SIG-M5 (cell line): ENCODE data around the gene EPS15.

ENCODE experiments used
- DNase-seq: peaks from one replicate; lab custom pipeline; 2025; lab: John Stamatoyannopoulos, UW

Gene EPS15

DNA sequence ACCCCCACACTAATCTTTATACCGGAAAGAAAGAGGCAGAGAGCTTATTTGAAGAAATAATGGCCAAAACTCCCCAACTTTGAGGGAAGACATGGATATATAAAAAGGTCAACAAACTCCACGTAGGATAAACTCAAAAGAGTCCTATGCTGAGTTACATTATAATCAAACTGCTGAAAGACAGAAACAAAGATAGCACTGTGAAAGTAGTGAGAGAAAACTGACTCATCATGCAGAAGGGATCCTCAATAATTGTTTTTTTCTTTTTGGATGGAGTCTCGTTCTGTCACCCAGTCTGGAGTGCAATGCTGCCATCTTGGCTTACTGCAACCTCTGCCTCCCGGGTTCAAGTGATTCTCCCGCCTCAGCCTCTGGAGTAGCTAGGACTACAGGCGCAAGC lies 140.2 kb downstream of the EPS15 start:
- DNase-seq = no peak

DNA sequence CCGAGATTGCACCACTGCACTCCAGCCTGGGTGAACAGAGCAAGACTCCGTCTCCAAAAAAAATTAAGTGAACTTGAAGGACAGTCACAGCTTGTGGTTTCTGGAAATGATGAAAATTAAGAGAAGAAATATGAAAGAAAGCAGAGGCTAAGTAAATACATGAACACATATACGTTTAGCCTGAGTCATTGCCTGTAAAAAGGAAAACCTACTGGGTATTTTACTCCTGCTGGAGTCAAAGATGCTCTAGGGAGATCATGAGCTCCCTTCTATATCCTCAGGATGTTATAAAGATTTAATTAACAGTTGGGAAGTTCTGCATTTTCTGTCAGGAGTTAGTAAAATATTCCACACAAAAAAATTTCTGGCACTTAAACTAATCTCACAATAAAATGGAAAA lies 145.2 kb downstream of the EPS15 start:
- DNase-seq = no peak

DNA sequence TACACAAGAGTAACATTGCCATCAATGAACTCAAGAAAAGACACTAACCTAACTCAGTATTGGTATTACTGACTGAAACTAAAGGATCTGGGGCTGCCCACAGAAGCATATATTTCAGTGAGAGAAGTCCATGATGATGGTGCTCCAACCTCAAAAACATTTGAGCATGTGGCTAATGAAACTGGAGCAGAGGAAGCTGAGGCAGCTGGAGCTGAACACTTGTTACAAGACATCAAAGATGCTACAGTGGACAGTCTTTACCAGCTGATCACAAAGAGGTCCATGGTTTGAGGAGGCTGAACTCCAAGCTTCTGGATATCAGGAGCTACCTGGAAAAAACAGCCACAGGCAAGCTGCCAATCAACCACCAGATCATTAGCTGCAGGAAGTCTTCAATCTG lies 146.5 kb downstream of the EPS15 start:
- DNase-seq = no peak

DNA sequence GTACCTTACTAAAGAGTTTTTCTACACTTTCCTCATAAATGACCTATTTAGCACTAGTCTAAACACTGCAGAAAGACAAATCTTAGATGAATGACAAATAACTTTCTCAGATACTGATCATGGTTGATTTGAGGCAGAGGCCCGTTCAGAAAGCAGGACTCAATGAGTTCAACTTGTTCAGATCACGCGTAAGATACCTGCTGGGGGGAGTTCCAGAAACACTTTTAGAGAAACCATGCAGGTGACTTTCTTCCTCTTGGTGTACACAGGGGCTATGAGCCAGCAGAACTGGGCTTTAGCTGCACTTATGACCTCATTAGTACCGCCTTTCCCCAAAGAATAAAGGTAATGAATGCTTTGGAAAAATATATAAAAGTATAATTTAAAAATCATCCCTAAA lies 149.9 kb downstream of the EPS15 start:
- DNase-seq = no peak

DNA sequence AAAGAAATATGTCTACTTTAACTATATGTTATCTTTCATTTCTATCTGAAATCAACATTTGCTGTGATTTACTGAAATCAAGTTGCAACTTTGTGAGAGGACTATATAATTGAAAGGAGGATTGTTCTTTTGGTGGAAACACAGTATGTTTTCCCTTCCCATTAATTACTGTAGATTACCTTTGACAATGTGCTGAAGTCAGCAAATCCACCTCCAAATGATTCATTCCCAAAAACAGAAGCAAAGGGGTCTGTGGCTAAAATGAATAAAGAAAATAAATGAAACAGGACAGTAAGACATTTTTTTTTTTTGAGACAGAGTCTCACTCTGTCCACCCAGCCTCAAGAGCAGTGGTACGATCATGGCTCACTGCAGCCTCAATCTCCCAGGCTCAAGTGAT lies 153.3 kb downstream of the EPS15 start:
- no peak for DNase-seq

DNA sequence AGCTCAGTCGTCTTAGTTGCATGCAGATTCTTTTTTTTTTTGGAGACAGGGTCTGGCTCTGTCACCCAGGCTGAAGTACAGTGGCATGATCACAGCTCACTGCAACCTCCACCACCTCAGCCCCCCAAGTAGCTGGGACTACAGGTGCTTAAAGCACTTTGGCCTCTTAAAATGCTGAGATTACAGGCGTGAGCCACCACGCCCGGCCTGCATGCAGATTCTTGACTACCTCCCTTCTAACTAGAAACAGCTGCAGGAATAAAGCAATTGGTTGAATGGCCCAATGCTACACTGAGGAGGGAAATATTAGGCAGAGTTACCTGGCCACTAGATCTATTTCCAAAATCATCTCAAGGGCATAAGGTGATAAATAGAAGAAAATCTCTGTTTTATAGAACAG lies 159.2 kb downstream of the EPS15 start:
- no peak for DNase-seq

DNA sequence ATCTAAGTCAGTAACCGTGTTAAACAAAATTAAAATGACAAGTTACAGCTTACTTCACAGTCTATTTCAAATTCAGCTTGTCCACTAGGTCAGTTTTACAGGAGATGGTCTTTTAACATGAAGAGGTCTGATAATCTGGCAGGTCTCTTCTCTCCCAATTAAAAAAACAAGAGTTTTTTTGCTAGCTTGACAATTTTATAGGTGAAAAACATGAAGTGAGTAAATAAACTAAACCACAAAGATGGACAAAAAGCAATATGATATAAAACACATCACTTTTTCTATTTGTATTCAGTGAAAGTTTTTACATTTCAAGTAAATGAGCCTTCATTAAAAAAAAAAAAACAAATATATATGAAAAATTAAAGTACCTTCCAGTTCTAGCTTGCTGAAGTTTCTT lies 163.7 kb downstream of the EPS15 start:
- DNase-seq = no peak

DNA sequence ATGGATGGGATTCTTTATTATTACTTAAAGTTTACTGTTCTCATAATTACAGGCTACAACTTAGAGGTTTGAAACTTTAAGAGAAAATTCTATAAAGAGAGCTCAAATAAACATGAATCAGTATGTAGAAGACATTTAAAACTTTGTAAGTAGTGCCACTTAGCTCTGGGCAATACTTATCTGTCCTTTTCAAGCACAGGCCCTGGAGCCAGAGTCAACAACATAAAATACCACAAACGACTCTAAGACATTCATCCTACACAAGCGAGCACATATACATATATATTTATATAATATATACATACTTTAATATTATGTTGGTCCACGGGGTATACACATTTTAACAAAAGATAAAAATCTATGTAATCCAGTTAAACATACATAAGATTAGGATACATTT lies 164.7 kb downstream of the EPS15 start:
- no peak for DNase-seq

DNA sequence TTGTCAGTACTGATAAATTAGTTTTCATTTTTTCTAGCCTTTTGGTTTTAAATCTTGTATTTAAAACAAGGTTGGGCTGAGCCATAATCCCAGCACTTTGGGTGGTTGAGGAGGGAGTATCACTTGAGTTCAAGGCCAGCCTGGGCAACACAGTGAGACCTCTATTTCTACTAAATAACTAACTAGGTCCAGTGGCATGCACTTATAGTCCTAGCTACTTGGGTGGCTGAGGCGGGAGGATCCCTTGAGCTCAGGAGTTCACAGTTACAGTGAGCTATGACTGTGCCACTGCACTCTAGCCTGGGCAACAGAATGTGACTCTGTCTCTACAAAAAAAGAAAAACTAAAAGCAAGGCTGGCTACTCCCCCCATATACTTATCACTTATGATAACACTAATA lies 167.2 kb downstream of the EPS15 start:
- DNase-seq = no peak

DNA sequence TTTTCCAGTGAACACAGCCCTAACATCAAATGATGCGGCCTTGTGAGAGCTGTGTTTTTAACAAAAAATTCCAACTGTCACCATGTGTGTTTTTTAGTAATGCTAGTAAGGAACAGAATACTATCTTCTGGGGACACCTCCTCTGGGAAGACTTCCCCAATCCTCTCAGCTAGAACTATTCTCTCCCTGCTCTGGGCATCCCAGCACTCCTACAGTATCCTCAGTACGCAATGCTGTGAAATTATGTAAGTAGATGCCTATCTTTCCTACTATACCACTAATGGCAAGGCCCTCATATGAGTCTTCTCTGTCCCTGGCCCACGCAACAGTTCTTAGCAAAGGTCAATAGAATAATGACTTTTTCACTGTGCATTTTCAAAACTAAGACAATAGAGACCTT lies 169.2 kb downstream of the EPS15 start:
- no peak for DNase-seq

DNA sequence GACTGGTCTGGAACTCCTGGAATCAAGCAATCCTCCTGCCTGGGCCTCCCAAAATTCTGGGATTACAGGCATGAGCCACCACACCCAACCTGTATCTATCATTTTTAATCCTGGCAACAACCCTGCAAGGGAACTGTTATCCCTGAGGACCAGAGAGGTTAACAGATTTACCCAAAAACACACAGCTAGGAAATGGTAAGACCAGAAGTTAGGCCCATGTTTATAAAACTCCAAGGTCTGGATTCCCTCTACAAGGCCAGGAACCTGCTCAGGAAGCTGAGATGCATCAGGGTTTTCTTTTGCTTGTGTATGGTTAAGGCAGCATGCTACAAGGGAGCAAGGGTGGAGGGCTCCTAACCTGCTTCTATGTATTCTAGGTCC lies 170.9 kb downstream of the EPS15 start:
- DNase-seq = no peak

DNA sequence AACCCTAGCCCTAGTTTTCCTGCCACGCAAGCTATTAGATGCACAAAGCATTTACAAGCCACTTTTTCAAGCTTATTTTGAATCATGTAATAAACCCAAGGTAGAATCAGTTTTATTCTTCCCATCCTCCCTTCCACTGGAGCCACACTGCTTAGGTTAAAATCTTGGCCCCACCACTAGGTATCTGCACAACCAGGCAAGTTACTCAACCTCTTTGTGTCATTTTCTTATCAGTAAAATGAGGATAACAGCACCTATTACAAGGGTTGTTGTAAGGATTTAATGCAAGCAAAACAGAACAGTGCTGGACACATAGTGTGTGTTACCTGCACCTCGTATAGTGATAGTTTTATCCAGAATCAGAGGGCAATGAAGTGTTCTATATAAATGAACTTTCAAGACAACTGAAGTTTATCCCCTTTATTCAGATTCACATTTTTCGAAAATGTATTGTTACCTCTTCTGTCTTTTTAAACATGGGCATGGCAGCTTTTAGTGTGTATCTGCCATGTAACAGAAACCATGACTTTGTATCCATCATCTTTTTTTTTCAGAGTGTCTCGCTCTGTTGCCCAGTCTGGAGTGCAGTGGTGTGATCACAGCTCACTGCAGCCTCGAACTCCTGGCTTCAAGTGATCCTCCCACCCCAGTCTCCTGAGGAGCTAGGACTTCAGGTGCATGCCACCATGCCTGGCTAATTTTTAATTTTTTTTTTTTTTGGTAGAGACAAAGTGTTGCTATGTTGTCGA lies 171.5 kb downstream of the EPS15 start:
- no peak for DNase-seq

DNA sequence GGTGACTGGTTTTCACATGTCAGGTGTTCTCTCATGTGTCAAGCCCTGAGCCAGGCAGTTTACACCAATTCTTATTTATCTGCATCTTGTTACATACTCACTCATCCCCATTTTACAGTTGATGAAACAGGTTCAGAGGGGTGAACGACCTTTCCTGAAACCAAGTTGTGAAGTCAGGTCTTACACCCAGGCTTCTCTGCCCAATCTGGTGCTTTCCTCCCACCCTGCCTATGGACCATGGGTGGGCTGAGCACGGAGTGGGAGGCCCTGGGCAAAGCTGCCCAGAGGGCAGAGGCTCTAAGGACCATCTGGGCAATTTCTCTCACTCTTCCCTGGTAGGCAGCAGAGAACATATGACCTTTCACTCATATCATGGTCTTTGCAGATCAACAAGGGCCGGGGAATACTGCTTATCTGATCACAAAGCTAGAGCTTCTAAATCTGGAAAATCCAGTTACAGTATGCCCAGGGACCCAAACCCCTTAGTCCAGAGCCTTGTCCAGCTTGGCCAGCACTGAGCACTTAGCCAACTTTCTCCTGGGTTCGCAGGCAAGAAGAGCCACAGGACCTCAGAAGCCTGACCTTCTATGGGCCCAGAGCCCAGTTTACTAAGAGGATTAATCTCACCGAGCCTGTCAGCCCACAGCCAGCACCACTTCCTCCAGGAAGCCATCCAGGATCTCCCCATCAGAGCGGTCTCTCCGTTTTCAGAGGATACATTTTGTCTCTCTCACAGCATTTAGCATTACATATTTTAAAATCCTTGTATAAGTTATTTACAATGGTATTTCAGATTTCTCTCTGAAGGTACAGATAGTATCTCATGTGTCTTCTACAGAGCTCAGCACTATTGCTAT lies 172.8 kb downstream of the EPS15 start:
- DNase-seq = no peak

DNA sequence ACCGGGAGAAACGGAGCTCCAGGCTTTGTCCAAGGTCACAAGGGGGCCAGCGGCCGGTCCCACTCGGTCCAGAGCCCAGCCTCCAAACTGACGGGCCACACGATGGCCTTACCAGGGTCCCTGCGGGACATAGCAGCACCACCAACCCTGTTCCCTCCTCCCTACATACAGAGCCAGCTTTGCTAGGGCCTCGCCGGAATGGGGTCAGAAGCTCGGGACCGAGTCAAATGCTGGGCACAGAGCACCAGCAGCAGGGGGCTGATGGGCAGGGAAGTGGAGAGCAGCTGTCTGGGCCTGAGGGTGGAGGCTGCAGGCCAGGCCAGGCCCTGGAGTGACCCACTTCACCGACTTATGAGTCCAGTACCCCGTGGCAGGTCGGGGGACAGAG lies 173.8 kb downstream of the EPS15 start:
- no peak for DNase-seq

DNA sequence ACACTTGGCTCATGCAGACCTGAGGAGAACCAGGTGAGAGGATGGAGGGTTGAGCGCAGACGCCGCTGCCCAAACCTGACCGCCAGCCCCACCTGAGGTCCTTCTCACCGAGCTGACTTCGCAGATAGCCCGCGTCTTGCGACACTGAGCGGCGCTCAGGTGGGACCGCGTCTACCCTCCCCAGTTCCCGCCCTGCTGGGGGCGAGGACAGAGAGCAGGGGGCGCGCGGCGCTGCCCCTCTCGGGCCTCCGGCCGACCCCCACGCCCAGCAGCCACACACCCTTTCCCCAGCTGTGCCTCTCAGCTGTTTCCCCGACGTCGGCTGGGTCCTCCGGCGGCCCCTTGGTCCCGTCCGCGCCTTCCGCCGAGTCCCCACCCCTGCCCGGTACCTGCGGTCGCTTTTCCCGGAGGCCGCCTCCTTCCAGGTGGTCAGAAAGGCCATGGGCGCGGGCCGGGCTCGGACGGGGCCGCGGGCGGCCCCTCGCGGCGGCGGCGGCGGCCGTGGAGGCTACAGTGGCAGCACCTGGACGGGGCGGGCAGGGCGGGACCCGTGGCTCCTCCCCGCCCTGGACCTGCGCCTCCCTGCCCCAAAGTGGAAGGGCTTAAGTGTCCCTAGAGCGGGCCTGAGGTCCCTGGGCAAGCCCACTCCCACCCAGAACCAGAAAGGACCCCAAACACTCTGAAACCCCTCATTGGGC lies 174.3 kb downstream of the EPS15 start:
- DNase-seq = no peak

DNA sequence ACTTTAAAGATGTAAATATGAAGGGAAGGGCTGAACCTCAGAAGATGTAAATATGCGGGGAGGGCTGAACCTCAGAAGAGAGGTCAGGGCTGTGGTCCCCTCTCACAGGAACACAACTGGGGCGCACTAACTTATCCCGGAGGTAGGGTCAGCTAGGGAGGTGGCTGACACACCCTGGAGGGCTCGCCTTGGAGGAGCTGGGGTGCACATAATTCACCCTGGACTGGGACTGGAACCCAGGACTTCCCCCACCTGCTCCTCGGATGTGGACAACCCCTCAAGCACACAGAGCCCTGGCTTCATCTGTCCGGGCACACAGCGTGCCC lies 174.8 kb downstream of the EPS15 start:
- DNase-seq = no peak

DNA sequence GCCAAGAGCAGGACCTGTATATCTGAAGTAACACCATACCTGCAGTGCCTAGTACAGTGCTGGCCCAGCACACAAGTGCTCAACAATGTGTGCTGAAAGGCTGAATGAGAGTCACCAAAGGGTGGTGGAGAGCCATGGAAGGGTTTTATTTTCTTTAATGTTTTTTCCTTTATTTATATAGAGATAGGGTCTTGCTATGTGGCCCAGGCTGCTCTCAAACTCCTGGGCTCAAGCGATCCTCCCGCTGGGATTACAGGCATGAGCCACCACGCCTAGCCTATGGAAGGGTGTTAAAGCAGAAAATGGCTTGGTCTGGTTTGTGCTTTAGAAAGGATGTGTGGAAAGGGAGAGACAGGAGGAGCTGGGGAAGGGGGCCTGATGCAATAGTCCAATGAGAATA lies 175.4 kb downstream of the EPS15 start:
- DNase-seq = no peak

DNA sequence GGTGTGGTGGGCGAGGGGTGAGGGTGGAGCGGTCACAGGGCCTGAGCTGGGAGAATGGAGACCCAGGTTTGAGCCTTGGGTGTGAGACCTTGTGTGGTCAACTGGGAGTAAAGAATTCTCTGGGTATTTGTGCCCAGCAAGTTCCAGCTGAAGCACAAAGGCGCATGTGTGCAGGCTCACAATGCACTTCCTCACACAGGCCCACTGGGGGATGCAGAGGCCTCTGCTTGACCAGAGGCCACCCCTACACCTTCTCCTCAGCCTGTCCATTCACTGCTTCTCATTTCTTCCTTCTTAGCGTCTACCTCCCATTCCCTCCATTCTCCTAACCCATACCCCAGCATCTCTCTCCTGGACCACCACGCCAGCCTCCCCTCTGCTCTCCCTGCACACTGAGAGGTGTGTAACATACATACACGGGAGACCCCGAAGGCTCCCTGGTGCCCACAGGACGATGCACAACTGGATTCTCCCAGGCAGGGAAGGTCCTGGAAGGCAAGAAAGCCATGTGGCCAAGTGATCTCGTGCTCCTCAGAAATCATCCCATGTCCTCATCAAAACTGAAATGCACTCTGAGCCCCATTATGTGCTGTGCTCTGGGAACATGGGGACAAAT lies 176.4 kb downstream of the EPS15 start:
- no peak for DNase-seq

DNA sequence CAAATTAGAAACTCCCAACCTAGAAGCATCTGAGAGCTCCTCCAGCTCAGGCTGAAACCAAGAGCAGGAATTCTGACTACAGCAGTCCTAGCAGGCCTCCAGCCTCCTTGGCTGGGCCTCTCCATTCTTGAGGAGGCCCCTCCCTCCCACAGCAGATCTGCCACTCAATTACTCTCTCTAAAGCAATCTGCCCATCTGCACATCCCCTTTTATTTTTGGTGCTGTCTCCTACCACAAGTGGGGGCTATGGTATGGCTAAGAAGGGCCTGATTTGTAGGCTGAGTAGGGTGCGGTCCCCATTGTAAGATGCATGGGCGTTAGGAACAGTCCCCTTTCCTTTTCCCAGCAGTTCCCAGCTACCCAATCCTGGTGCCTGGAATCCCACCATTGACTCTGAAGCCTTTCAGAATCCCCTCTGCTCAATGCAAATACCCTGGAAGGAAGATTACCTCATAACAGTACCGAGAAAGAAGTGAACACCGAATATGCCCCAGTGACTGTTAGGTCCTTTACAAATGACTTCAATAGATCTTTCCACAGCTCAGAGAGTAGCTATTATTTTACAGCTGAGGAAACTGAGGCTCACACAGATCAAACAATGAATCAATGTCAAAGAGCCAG lies 177.1 kb downstream of the EPS15 start:
- no peak for DNase-seq

DNA sequence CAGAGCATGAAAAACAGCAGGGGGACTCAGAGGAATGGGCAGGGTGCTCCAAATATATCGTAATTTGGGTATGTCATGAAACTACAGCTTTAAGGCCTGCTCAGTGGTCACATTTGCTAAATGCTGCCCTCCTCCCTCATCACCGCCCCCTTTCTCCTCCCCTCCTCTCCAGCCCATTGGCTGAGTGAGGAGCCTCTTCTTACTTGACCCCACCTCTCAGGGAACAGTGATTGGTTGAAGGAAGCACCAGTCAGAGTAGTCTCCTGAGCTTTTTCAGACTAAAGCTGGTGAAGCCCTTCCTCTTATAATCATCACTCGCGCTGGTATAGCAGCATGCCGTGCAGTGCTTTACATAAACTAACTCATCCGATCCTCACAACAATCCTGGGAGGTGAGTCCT lies 178.7 kb downstream of the EPS15 start:
- DNase-seq = no peak

DNA sequence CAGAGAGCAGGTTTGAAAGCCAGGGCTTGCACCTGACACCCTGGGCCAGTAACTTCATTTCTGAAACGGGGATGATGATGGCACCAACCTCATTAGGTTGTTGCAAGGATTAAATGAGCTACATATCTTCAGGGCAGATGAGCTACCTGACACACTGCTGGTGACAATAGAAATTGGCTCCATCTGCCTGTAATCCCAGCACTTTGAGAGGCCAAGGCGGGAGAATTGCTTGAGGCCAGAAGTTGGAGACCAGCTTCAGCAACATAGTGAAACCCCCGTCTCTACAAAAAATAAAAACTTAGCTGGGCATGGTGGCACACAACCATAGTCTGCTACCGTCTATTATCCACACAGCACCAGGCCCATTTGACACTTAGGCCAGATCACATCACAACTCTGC lies 182.4 kb downstream of the EPS15 start:
- DNase-seq = no peak

DNA sequence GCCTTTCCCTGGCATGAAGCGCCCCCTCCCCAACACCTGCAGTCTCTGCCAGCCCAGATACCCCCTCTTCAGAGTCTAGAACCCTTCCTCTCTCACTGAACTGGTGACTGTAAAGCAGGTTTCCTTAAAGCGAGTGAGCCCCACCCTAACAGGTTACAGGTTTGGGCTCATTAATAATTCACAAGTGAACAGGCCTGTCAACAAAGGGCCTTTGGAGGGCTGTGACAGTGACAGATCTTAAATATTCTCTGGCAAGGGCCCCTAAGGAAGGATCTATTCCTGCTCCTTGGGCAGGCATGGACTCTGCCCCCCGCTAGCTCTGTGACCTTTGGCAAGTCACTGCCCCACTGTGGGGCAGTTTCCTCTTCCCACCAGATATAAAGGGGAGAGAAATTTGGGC lies 183.1 kb downstream of the EPS15 start:
- no peak for DNase-seq
